Measurements from ENCODE around the gene VPS4B. TPM values are rescaled to one million over a fixed set of nuclear protein-coding genes. Genes with fewer than 3 reads are reported as not detected.

VPS4B gene
- total and polyA plus RNA-seq, 2 donors (not counting 3 experiments of a cell fraction or from before 2014, with no cell fraction given) = 10.5 to 54.7 TPM

DNA sequence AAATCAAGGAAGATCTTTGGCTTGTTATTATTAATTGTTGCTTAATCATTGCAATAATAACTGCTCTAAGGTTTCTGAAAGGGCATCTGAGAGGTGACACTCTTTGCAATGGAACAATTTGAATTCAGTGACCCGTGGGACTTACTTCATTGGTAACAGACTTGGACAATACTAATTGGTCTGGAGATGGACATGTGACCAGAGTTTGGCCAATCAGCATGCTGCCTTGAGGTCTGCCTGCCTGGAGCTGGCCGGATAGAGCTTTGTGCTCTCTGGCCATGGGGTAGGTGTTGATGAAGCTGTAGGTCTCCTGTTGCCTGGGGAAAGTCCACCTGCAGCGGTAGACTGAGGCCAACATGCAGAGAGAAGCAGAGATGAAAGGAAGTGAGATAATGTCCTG lies 24.0 kb upstream of the VPS4B start:
- Histone ChIP-seq H3K4me3 (replicated peaks in 1 of 3; ENCODE audit: insufficient read depth in 1 of 3, low read depth in 1 of 3, low read length in 3 of 3) (no peak overlapping the region), H3K36me3 (ENCODE audit: control insufficient read depth in 2 of 2, extremely low read depth in 1 of 2, insufficient read depth in 2 of 2, low read length in 2 of 2) (no peaks in the 10 kb centered on the region), H3K4me1 (ENCODE audit: control insufficient read depth, extremely low read depth, insufficient read depth, low read length) (no peaks in the 10 kb centered on the region), H3K9me1 (replicated peaks; ENCODE audit: control insufficient read depth, extremely low read depth, insufficient read depth, low read length) (no peaks in the 10 kb centered on the region), H3K9me3 (replicated peaks; ENCODE audit: control insufficient read depth, insufficient read depth, low read length) (no peaks in the 10 kb centered on the region), H3K27ac (ENCODE audit: insufficient read depth, low read depth, low read length) (no peak overlapping the region), H3K27me3 (ENCODE audit: control insufficient read depth in 2 of 2, insufficient read depth in 2 of 2, low read length in 2 of 2) (no peaks in the 10 kb centered on the region), H3K79me2 (ENCODE audit: control insufficient read depth, insufficient read depth, low read length) (no peaks in the 10 kb centered on the region), H4K20me1 (replicated peaks; ENCODE audit: control insufficient read depth, extremely low read depth, insufficient read depth, low read length) (no peaks in the 10 kb centered on the region), H3K9ac (replicated peaks; ENCODE audit: extremely low read depth, insufficient read depth, low read length) (no peak overlapping the region), H3K4me2 (ENCODE audit: insufficient read depth, low read length) (no peak overlapping the region), H2AFZ (ENCODE audit: low read depth, low read length) (no peak overlapping the region)
- intact Hi-C loops (cut with micrococcal nuclease) (no loop called here), dilution Hi-C loops (cut with MboI; ENCODE audit: extremely low pct_ligation_motif_present, low sequenced_read_pairs) (no loop called here)
- CTCF ChIA-PET = no interaction called here
- DNase-seq (ENCODE audit: low read depth, low spot score) (no peak), FAIRE-seq (no peak)
- TF ChIP-seq GATA2 (IDR thresholded peaks at IDR 0.05; ENCODE audit: insufficient read depth, insufficient read length, low read depth, low read length) (no peak), POLR2A (IDR thresholded peaks at IDR 0.05; ENCODE audit: low read depth, low read length) (no peak), EZH2 (IDR thresholded peaks at IDR 0.05; ENCODE audit: borderline replicate concordance, low read depth, low read length, severe bottlenecking) (no peak)
- TF ChIP-seq, protein P1, sequence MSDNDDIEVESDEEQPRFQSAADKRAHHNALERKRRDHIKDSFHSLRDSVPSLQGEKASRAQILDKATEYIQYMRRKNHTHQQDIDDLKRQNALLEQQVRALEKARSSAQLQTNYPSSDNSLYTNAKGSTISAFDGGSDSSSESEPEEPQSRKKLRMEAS (IDR thresholded peaks at IDR 0.05; ENCODE audit: insufficient read depth, insufficient read length) = no peak
- BruUV-seq (replicated peaks) = no TSS peak
- POLR2A ChIA-PET = no interaction called here

DNA sequence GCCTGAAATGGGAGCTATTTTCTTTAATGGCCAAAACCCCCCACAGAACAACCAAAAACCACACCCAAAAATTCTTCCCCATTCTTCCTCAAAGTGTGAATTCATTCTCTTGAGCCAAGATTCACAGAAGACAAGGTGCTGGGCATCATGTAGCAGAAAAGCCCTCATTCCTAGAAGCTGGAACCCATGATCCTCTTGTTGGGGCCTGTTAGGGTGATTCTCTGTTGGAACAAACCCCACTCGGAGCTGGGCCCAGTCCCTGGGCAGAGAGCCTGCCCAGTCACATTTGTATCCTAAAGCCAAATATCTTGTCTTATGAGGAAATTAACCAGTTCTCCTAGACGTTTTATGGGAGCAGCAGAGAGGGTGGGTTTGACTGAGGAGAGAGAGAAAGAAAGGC lies 22.8 kb upstream of the VPS4B start:
- ChIA-PET CTCF (no interaction called here), POLR2A (no interaction called here)
- Histone ChIP-seq H3K4me1 (ENCODE audit: control insufficient read depth, extremely low read depth, insufficient read depth, low read length) (no peaks in the 10 kb centered on the region), H4K20me1 (replicated peaks; ENCODE audit: control insufficient read depth, extremely low read depth, insufficient read depth, low read length) (no peaks in the 10 kb centered on the region), H3K9me3 (replicated peaks; ENCODE audit: control insufficient read depth, insufficient read depth, low read length) (no peaks in the 10 kb centered on the region), H3K9me1 (replicated peaks; ENCODE audit: control insufficient read depth, extremely low read depth, insufficient read depth, low read length) (no peaks in the 10 kb centered on the region), H3K79me2 (ENCODE audit: control insufficient read depth, insufficient read depth, low read length) (no peaks in the 10 kb centered on the region), H2AFZ (ENCODE audit: low read depth, low read length) (no peak overlapping the region), H3K36me3 (ENCODE audit: control insufficient read depth in 2 of 2, extremely low read depth in 1 of 2, insufficient read depth in 2 of 2, low read length in 2 of 2) (no peaks in the 10 kb centered on the region), H3K4me2 (ENCODE audit: insufficient read depth, low read length) (no peak overlapping the region), H3K27ac (ENCODE audit: insufficient read depth, low read depth, low read length) (no peak overlapping the region), H3K4me3 (replicated peaks in 1 of 3; ENCODE audit: insufficient read depth in 1 of 3, low read depth in 1 of 3, low read length in 3 of 3) (no peak overlapping the region), H3K27me3 (ENCODE audit: control insufficient read depth in 2 of 2, insufficient read depth in 2 of 2, low read length in 2 of 2) (peaks cover 0 to 2% of the 10 kb centered on the region in 2 experiments), H3K9ac (replicated peaks; ENCODE audit: extremely low read depth, insufficient read depth, low read length) (no peak overlapping the region)
- no peak for DNase-seq (ENCODE audit: low read depth, low spot score)
- BruUV-seq (replicated peaks) = no TSS peak
- TF ChIP-seq, protein P2, sequence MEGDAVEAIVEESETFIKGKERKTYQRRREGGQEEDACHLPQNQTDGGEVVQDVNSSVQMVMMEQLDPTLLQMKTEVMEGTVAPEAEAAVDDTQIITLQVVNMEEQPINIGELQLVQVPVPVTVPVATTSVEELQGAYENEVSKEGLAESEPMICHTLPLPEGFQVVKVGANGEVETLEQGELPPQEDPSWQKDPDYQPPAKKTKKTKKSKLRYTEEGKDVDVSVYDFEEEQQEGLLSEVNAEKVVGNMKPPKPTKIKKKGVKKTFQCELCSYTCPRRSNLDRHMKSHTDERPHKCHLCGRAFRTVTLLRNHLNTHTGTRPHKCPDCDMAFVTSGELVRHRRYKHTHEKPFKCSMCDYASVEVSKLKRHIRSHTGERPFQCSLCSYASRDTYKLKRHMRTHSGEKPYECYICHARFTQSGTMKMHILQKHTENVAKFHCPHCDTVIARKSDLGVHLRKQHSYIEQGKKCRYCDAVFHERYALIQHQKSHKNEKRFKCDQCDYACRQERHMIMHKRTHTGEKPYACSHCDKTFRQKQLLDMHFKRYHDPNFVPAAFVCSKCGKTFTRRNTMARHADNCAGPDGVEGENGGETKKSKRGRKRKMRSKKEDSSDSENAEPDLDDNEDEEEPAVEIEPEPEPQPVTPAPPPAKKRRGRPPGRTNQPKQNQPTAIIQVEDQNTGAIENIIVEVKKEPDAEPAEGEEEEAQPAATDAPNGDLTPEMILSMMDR (IDR thresholded peaks at IDR 0.05; ENCODE audit: extremely low read depth in 1 of 2, insufficient read depth in 1 of 2, low read depth in 1 of 2, low read length in 2 of 2) = no peak
- TF ChIP-seq MYC (IDR thresholded peaks at IDR 0.05; ENCODE audit: low read depth, low read length) = no peak
- TF ChIP-seq JUN (IDR thresholded peaks at IDR 0.05; ENCODE audit: borderline replicate concordance, insufficient read depth, insufficient read length, low read depth) = no peak
- TF ChIP-seq POLR2AphosphoS5 (IDR thresholded peaks at IDR 0.05; ENCODE audit: insufficient read depth, low read depth, low read length) = no peak
- TF ChIP-seq FOS (IDR thresholded peaks at IDR 0.05; ENCODE audit: borderline replicate concordance, insufficient read depth, low read length) = no peak
- intact Hi-C loops (cut with micrococcal nuclease) = no loop called here
- no peak for FAIRE-seq
- dilution Hi-C loops (cut with MboI; ENCODE audit: extremely low pct_ligation_motif_present, low sequenced_read_pairs) = no loop called here
